Activated CD4-positive, alpha-beta T cell treated with anti-CD3 and anti-CD28 coated beads, Interleukin-2, Interleukin-4, amounts not matched to agents 100 ng/mL and 50 ng/mL, durations not matched to agents 16 hours and 8 hours (primary cell): ENCODE results near the gene C2CD2L.
"Not testable (repeated sequence)": the region's sequence is repeated elsewhere in the genome, so short reads cannot be mapped to it uniquely, and the experiment has no call there.

Experiments used
- DNase-seq: peaks from one replicate; pipeline ENCODE4 v3.0.0-alpha.2; 2020; ENCODE audit warnings: low spot score

C2CD2L gene

DNA sequence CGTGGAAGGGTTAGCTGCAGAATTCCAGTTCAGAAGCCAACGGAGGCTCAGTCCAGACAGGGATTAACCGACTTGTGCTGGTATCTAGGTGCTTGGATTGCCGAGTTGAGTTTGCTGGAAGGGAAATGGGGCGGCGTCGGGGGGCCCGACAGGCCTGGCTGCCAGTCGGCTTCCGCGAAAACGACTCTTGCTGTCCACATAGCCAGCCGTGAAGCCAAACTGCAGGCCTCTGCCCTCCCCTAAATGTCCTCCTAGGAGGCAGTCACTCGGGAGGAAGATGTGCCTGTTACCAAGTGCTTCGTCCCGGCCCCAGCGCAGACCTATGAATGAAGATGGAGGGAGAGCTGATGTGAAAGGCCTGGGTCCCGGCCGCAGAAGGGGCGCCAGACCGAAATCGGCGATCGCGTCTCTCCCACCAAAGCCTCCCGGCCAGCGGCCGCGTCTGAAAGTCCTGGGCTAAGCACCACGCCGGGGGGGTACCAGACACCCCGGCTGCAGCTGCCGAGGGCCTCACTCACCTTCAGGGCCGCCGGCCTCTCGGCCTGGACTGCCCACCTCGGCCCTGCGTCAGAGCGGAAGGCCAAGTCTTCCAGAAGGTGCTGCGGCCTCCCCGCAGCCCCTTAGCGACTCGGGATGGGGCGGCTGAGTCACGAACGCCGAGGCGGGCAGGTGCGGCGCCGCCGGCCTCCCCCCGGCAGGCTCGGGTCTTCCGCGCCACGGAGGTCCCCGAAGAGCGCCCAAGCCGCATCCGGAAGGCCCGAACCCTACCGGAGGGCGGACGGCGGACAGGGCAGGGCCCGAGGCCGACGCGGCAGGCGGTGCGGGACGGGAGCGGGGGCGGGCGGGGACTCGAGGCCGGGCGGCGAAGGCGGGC is 13.0 kb upstream of the C2CD2L start:
- no peak for DNase-seq

DNA sequence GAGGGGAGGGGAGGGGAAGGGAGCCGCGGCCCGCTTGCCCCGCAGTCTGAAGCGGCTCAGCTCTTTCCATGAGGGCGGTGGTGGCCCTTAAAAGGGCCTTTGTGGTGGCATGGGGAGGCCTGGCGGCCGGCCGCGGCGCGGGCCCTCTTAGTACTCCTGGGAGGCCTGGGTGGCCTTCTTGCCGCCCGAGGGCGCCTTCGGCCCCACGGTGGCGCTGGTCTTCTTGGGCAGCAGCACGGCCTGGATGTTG is 12.4 kb upstream of the C2CD2L start:
- DNase-seq: no peak

DNA sequence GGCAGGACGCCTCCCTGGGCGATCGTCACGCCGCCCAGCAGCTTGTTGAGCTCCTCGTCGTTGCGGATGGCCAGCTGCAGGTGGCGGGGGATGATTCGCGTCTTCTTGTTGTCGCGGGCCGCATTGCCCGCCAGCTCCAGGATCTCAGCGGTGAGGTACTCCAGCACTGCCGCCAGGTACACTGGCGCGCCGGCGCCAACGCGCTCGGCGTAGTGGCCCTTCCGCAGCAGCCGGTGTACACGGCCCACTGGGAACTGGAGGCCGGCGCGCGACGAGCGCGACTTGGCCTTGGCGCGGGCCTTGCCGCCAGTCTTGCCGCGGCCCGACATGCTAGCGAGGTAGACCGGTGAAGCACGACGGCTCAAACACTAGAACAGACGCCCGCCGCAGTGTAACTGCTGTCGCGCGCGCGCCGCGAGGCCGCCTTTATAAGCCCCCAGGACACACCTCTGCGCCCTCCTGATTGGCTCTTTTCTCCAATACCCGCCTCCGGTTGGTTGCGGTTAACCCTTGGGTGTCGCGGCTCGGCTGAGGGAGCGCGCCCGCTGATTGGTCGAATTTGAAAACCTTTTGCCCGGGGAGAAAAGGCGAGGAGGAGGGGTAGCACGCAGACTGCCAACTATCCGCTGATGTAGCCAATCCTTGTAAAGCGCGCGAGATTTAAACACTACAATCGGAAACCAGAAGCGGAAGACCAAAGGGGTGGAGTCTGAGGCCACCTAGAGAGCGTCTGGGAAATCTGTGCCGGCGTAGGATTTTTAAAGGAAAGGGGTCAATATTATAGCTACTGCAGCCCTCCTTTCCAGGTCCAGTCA is 11.9 kb upstream of the C2CD2L start:
- DNase-seq: peak; percentile 100

DNA sequence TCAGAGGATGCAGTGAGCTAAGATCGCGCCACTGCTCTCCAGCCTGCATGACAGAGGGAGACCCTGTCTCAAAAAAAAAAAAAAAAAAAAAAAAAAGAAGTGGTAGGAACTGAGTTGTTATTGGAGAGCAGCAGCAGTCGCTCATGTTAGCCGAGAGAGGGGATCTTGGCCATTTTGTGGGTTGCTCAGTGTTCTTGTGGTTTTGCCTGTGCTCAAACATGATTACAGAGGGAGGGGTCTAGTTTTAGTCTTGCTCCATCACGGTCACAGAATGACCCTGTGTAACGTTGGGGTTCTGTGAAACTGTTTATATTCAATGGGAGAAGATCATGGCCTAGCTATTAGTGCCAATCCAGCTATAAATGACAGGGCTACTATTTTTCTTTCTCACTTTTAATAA is 7.4 kb upstream of the C2CD2L start:
- no peak for DNase-seq

DNA sequence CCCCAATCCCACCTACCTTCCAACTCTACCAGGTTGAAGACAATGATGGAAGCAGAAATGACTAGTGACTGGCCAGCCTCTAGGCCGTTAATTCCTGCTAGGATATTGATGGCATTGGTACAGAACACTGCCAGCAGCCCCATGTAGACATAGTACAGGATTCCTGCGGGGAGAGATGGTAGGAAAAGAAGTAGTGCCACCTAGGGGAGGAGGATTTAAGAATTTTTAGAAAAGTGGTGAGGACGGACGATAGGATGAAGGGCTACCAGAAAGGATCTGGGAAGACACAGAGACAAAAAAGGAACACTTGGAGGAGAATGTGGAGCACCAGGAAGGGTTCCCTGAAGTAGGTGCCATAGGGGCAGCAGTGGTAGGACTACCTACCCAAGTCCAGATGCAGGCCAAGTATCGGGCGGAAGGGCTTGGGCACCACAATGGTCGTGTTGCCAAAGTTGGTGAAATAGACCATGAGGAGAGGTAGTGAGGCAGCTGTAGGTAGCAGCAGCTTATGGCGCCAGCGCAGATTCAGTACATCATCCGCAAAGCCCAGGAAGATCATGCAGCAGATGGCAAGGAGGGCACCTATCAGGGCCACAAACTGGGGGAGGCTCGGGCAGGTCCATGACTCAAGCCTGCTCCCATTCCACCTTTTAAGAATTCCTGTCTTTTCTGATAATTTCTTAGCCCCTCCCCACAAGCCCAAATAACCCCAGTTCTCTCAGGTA is 6.7 kb upstream of the C2CD2L start:
- DNase-seq: no peak

DNA sequence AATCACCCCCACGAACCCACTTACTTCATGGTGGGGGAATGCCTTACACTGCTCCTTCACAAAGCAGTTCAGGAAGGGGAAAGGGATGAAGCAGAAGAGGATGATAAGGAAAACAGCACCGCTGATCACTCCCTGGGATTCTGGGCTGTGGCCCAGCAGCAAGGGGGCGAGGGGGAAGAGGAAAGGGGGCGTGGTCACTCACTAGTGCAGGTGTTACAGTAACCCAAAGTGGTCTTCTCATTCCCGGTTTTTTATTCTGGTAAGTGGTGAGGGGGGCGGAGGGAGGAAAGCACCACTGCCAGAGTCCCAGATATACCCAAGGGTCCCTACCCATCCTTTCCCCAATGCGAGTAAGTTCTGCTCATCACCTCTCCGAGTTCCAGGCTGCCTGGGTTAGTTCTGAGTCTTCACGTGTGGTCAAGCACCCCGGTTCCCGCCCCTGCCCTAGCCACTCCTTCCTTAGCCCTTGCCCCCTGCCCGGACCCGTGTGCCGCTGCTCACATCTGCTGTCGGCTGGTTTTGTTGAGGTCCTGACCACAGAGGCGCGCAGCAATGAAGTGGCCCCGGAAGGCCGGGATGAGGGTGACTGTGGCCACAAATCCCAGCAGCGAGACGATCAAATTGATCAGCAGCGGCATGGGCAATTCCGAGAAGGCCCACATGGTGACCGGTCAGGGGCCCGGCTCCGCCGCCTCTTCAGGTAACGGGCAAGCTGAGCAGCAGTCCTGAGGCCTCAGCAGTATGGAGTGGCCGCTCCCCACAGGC is 6.0 kb upstream of the C2CD2L start:
- no peak for DNase-seq

DNA sequence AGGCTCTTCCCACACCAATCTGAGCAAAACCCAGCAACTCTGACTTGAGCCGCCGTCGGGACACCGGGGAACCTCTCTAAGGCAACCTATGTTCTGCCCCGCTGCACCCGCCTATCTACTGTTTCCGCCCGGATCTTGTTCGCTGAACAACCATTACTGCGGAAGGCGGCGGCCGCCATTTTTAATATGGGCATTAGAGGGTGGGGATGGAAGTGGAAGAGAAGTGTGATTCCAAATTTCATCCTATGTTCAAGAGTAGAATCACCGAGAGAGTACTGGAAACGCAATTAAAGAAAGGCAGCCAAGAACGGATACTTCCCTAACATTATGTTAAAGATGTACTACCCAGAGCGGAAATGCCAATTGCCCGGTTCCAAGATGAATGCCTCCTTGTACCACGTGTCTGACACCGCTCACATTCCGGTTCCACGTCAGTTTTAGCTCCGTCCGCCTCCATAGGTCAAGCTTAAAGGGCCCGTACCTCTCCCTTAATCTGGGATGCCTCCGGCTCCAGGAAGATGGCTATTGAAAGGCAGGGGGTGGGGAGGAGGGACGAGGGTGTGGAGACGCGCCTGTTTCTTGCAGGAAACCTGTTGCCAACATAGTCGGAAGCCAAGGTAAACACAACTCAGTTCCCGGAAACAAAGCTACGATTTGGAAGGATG is 5.3 kb upstream of the C2CD2L start, which contains the start of gene DPAGT1:
Gene DPAGT1 (minus strand): TSS at position 95 of the 665 bp plus-strand sequence. CDS start 198 bp downstream, outside the sequence.
- DNase-seq: peak; percentile 91

DNA sequence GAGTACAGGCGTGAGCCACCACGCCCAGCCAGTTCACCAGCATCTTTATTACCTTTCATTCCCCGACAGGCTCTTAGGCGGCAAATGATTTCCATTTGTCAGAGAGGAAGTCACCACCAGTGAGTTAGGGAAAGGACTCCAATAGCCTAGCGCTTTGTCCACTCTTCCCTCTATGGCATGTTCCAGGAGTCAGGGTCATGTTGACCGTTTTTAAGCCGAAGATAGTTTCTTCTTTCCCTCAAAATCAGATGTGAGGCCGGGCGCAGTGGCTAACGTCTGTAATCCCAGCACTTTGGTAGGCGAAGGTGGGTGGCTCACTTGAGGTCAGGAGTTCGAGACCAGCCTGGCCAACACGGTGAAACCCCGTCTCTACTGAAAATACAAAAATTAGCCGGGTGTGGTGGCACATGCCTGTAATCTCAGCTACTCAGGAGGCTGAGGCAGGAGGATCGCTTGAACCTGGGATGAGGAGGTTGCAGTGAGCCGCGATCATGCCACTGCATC is 3.9 kb upstream of the C2CD2L start:
- DNase-seq: not testable (repeated sequence)

DNA sequence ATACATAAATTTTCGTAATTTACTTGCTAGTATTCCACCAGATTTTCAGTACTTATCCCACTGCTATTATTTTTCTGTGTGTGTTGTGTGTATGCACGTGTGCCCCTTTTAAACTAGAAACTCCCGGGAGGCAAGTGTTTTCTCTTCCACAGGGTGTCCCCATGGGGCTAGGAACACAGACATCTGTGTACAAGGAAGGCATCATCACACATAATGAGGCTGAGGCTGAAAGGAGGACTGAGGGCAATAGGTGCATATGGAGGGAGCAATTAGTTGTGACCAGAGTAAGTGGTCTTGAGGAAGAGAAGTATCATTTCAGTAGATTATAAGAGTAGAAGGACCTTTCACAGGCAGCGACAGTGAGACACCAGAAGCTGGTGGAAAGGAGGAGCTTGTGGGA is 3.4 kb upstream of the C2CD2L start:
- no peak for DNase-seq

DNA sequence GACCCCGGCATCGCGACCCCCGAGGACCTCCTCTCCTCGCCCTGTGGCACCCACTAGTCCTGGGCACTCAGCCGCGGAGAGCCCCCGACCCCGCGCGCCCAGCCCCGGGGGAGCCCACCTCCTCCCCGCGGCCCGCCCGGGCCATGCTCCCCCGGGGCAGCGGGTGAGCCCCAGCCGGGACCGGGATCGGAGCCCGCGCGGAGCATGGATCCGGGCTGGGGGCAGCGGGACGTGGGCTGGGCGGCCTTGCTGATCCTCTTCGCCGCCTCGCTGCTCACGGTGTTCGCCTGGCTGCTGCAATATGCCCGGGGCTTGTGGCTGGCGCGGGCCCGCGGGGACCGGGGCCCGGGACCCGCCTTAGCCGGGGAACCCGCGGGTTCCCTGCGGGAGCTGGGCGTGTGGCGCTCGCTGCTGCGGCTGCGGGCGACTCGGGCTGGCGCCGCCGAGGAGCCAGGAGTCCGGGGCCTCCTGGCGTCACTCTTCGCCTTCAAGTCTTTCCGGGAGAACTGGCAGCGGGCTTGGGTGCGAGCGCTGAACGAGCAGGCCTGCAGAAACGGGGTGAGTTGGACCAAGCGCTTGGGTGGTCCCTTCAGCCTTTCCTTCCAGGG is 498 bp downstream of the C2CD2L start:
- no peak for DNase-seq

DNA sequence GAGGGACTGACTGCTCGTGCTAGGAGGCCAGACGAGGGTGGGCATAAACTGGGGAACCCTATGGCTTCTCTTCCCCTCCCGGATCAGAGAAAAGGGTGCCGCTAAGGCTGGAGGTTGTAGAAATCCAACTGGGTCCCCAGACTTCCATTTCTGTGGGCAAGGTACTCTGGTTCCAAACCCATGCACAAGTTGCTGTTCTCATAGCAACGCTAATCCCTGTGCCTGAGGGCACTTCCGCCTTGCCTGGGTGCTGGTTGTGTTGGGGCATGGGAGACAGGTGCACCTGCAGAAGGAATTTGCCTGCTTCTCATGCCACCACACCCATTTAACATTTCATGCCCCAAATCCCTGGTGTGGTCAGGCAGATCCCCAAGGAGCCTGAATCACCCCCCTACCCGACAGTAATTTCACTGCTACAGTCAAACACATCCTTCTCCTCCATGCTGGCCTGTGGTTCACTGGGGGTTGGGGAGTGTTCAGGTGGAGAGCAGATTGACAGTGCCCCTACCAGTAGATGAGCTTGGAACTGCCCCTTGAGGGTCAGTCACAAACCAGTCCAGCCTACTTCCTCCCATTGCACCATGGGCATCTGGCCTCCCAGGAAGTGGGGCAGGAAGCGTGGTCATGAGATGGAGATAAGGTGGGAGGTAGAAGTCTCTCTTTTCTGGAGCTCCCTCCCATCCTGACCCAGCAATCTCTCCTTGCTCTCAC is 1.2 kb downstream of the C2CD2L start:
- DNase-seq: no peak

DNA sequence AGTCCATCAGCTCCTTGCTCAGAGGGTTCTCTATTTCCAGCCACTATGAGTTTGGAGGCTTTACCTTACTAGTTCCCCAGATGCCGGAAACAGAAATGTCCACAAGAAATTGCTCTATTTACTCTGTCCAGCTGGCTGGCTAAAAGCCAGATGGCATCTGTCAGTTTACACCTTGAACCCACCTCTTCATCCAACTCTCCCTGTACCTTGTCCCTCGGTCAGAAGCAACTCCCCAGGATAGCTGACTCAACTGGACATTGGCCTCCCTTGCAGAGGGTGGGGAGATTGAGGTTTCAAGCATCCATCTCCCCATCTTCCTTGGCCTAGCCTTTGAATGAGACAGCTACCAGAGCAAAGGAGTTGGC is 1.7 kb downstream of the C2CD2L start:
- DNase-seq: no peak

DNA sequence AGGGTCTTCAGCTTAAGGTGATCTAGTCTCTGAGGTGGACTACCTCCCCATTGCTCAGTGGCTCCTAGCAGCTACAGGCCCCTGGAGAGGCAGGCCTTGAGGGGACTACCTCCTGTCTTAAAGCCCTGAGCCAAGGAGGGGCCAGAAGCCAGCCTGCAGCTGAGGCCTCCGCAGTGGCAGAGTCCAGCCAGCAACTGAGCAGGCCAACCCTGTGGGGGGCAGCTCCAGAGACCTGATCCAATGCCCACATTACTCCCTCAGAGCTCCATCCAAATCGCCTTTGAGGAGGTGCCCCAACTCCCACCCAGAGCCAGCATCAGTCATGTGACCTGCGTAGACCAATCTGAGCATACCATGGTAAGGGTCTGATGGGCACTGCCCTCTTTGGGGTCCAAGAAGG is 2.7 kb downstream of the C2CD2L start:
- no peak for DNase-seq

DNA sequence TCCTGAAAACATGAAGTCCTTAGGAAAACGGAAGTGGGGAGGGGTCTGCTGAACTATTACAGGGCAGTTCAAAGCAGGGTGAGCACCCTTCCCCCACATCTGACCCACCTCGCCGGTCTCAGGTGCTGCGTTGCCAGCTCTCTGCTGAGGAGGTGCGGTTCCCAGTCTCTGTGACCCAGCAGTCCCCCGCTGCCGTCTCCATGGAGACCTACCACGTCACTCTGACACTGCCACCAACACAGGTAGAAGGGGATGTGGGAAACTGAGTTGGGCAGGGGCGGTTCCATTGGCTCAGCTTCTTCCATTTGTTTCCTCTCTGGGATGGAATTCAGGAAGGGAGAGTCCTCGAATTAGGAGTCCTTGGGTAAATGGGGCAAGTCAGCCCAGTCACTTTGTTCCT is 3.3 kb downstream of the C2CD2L start:
- no peak for DNase-seq

DNA sequence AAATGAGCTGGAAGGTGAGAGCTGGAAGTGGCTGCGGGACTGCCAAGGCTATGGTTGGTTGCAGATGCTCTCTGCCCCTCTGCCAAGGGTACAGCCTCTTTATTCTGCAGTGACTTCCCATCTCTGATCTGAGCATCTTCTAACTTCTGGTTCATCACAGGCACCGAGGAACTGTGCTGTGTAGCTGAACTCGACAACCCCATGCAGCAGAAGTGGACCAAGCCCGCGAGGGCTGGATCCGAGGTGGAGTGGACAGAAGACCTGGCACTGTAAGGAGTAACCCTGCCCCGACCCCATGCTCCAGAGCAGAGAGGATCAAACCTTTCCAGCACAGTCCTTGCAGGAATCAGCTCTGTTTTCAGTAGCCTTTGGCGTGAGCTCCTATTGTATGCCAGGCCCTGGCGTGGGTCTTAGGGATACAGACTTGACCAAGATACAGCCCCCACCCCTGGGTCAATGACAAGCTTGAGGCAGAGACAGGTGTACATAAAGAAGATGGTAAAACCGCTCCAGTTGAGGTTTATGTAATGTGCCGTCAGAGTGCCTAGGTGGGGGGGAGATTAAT is 4.3 kb downstream of the C2CD2L start:
- no peak for DNase-seq

DNA sequence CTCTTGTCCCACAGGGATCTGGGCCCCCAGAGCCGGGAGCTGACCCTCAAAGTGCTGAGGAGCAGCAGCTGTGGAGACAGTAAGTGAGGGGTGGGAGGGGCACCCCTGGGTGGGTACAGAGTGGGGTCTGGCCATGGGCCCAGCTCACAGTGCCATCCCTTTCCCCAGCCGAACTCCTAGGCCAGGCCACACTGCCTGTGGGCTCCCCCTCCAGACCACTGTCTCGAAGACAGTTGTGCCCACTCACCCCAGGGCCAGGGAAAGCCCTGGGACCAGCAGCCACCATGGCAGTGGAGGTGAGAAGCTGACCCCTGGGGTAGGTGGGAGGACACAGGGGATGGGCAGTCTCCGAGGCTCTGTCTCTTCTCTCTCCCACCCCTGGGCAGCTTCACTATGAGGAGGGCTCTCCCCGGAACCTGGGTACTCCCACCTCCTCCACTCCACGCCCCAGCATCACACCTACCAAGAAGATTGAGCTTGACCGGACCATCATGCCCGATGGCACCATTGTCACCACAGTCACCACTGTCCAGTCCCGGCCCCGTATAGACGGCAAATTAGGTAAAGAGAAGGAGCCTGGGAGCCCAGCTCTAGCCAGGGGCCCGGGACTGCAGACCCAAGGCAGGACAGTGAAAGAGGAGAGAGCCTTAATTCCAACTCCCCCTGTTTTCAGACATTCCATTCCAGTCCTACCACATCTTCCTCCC is 5.3 kb downstream of the C2CD2L start:
- no peak for DNase-seq

DNA sequence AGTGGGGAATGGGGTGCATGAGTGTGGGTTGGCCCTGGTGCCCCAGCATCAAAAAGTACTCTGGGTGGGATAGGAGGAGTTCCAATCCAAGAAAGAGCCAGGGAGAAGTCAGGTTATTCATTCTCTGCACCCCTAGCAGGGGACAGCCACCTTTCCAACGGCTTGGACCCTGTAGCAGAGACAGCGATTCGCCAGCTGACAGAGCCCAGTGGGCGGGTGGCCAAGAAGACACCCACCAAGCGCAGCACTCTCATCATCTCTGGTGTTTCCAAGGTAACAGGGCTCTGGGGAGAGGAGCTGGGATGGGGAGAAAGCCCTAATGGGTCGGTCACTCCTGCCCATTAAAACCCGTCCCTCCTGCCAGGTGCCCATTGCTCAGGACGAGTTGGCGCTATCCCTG is 6.6 kb downstream of the C2CD2L start:
- DNase-seq: no peak

DNA sequence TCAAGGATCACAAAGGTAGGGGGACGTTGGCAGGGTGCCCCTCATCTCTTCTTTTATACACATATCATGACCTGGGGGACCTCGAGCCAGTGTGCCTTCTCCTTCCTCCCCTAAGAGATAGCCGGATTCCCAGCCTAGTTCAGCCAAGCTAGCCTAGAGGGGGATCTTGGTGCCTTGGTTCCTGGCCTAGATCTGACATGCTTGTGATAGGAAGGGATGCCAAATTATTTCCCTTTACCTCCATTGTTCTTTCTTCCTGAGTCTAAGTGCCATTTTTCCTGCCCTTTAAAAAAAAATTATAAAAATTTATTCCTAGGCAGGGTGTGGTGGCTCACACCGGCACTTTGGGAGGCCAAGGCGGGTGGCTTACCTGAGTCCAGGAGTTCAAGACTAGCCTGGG is 7.2 kb downstream of the C2CD2L start:
- no peak for DNase-seq

DNA sequence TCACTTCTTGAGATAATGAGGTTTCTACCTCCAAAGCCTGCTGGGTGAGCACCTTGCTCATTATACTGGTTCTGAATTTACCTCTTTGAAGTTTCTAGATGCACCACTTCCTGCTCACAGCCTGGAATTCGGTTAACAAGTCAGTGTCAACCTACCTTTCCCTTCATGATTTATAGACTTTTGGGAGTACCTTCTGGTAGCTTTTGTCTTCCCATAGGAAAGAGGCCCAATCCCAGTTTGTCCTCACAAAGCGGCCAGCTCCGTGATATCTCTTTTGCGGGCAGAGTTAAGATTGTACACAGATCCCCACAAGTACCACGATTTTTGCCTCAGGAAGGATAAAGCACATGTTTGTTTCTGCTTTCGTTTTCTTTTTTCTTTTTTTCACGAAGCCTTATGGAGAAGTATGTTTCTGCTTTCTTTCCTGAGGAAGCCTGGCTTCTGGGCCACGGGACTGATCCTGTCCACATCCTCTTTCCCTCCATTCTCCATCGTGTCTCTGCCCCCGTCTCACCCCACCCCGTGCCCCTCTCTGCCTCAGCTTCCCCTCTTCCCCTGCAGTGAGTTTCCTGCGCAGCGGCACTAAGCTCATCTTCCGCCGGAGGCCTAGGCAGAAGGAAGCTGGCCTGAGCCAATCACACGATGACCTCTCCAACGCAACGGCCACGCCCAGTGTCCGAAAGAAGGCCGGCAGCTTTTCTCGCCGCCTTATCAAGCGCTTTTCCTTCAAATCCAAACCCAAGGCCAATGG is 8.5 kb downstream of the C2CD2L start:
- no peak for DNase-seq
